Ishikawa (cell line): ENCODE data around the gene CACNG5.
A peak's percentile ranks its signal among the peaks of the same experiment; 100 is the strongest.

Experiments
- EP300 ChIP-seq: IDR thresholded peaks from 2 replicates; pipeline ENCODE4 v1.6.1; 2012; ENCODE audit warnings: borderline replicate concordance
- FOXM1 ChIP-seq: IDR thresholded peaks from 2 replicates; pipeline ENCODE4 v1.6.1; 2012; ENCODE audit warnings: low read depth, borderline replicate concordance
- YY1 ChIP-seq: IDR thresholded peaks from 2 replicates; pipeline ENCODE4 v1.6.1; 2012; ENCODE audit warnings: low read depth

- peak; percentile 84 for TF ChIP-seq YY1
- no peak for TF ChIP-seq EP300
- no peak for TF ChIP-seq FOXM1
Measured at GRCh38 chr17:66906321-66907278, 71.7 kb downstream of the CACNG5 start.
